SU-DHL-6 (cell line): ENCODE measurements around the gene CANX.

ENCODE experiments used
- H2AFZ ChIP-seq: fragments of 200-600 bp; sonication (generic); 2 replicates; pipeline ENCODE4 v1.6.1; 2014; ENCODE audit warnings: low read depth, mild to moderate bottlenecking, moderate library complexity, mixed read lengths, antibody characterized with exemption, low read length; ENCODE audit not compliant: severe bottlenecking
- H3F3A ChIP-seq: fragments of 200-600 bp; shearing (Covaris generic); 2 replicates; pipeline ENCODE4 v1.6.0; 2016; ENCODE audit warnings: antibody characterized with exemption, mild to moderate bottlenecking; ENCODE audit not compliant: insufficient read depth
- H3K27ac ChIP-seq: fragments of 200-600 bp; sonication (generic); 2 replicates; pipeline ENCODE4 v1.5.1; 2016; ENCODE audit warnings: low read depth, mild to moderate bottlenecking, low read length, moderate library complexity, mixed read lengths
- H3K27me3 ChIP-seq: fragments of 200-600 bp; sonication (generic), shearing (Covaris generic); 2 replicates; pipeline ENCODE4 v1.6.0; 2014; ENCODE audit warnings: mild to moderate bottlenecking, low read length
- H3K36me3 ChIP-seq: fragments of 200-600 bp; sonication (generic); 2 replicates; pipeline ENCODE4 v1.6.1; 2014; ENCODE audit warnings: mild to moderate bottlenecking, low read length, mixed read lengths
- H3K4me2 ChIP-seq: fragments of 300-600, 200-600 bp; shearing (Covaris generic), sonication (generic); 2 replicates; pipeline ENCODE4 v1.6.0; 2014; ENCODE audit warnings: low read length, low read depth, mild to moderate bottlenecking; ENCODE audit not compliant: poor library complexity, severe bottlenecking
- H3K4me3 ChIP-seq: fragments of 200-600 bp; sonication (generic); 2 replicates; pipeline ENCODE4 v1.5.1; 2014; ENCODE audit warnings: antibody characterized with exemption, low read length, mild to moderate bottlenecking, mixed read lengths; ENCODE audit not compliant: insufficient read depth, poor library complexity, severe bottlenecking
- H3K79me2 ChIP-seq: fragments of 200-600 bp; sonication (generic); 2 replicates; pipeline ENCODE4 v1.6.1; 2014; ENCODE audit warnings: mild to moderate bottlenecking, low read length, moderate library complexity; ENCODE audit not compliant: insufficient read depth
- H3K9ac ChIP-seq: fragments of 200-600 bp; sonication (generic); 2 replicates; pipeline ENCODE4 v1.7.0; 2014; ENCODE audit warnings: mild to moderate bottlenecking, low read length
- H3K9me2 ChIP-seq: fragments of 200-600 bp; sonication (generic); replicated peaks from 2 replicates; pipeline ENCODE4 v1.6.1; 2014; ENCODE audit warnings: low read length; ENCODE audit not compliant: insufficient read depth
- H3K9me3 ChIP-seq: fragments of 200-600 bp; sonication (generic); 2 replicates; pipeline ENCODE4 v1.6.1; 2014; ENCODE audit warnings: low read length, mixed read lengths; ENCODE audit not compliant: insufficient read depth
- H4K20me1 ChIP-seq: fragments of 200-600 bp; sonication (generic); 2 replicates; pipeline ENCODE4 v1.6.1; 2014; ENCODE audit warnings: low read depth, mild to moderate bottlenecking, antibody characterized with exemption, low read length, moderate library complexity, mixed read lengths
- CTCF ChIP-seq: fragments of 200-600 bp; sonication (generic); IDR thresholded peaks from one replicate; pipeline ENCODE4 v1.5.1; 2017; ENCODE audit warnings: antibody characterized with exemption, mild to moderate bottlenecking, low read length, moderate library complexity; ENCODE audit not compliant: insufficient read depth, poor library complexity, severe bottlenecking
- EZH2phosphoT487 ChIP-seq: fragments of 200-600 bp; sonication (generic), shearing (Covaris generic); conservative IDR thresholded peaks from 2 replicates; pipeline ENCODE4 v1.6.1; 2018; ENCODE audit warnings: mild to moderate bottlenecking, antibody characterized with exemption, low read length, moderate library complexity, mixed read lengths

CANX gene

GRCh38 chr5:179729303-179729702, 30.5 kb downstream of the CANX start:
- Histone ChIP-seq H2AFZ (no peak overlapping the region), H3K36me3 (peaks cover 50% of the 10 kb centered on the region), H3K27ac (no peak overlapping the region), H3K9me3 (no peaks in the 10 kb centered on the region), H3K4me2 (no peak overlapping the region), H3K79me2 (peaks cover 11% of the 10 kb centered on the region), H3K4me3 (no peak overlapping the region), H3K9ac (no peak overlapping the region), H3K27me3 (no peaks in the 10 kb centered on the region), H3F3A (peaks cover 59% of the 10 kb centered on the region), H4K20me1 (no peaks in the 10 kb centered on the region; the same call in 1 of the 2 replicates), H3K9me2 (no peaks in the 10 kb centered on the region)
- TF ChIP-seq EZH2phosphoT487 (no peak), CTCF (no peak)

GRCh38 chr5:179729727-179730126, 31.0 kb downstream of the CANX start:
- H3K27ac ChIP-seq = no peak overlapping the region; the same call in 1 of the 2 replicates
- no peaks in the 10 kb centered on the region for H3K27me3 ChIP-seq
- H4K20me1 ChIP-seq = no peaks in the 10 kb centered on the region; the same call in 1 of the 2 replicates

DNA sequence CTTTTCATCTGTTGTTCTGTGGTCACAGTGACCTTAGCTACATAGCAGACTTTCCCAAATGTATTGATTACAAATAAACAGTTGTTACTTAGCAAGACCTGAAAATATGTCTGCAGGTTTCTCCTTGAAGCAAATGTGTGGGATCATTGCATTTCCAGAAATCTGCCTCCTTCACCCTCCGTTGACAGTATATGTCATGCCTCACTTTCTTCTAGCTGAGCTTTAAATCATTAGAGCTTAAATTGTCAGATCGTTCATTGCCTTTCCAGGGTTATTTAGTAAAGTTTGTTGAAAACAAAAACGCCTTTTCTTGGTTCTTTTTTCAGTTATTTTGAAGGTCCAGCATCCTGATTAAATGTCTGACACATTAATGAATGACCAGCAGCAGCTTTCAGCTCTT, 31.6 kb downstream of the CANX start:
- H3K9ac ChIP-seq = no peak overlapping the region
- no peak overlapping the region for H3K4me2 ChIP-seq
- no peak overlapping the region for H3K4me3 ChIP-seq
- peaks cover 42% of the 10 kb centered on the region for H3K36me3 ChIP-seq
- H2AFZ ChIP-seq = no peak overlapping the region
- no peaks in the 10 kb centered on the region for H3K27me3 ChIP-seq
- H3F3A ChIP-seq = peaks cover 55% of the 10 kb centered on the region
- H4K20me1 ChIP-seq = no peaks in the 10 kb centered on the region; the same call in 1 of the 2 replicates
- H3K27ac ChIP-seq = peak overlapping the region; percentile 71; the same call in 1 of the 2 replicates
- TF ChIP-seq EZH2phosphoT487 (no peak), CTCF (no peak)
- H3K9me3 ChIP-seq = no peaks in the 10 kb centered on the region
- no peaks in the 10 kb centered on the region for H3K9me2 ChIP-seq
- H3K79me2 ChIP-seq = peaks cover 21% of the 10 kb centered on the region

More at GRCh38 chr5:179729727-179730126, 31.0 kb downstream of the CANX start:
- no peak overlapping the region for H3K4me2 ChIP-seq
- peaks cover 15% of the 10 kb centered on the region for H3K79me2 ChIP-seq
- peaks cover 46% of the 10 kb centered on the region for H3K36me3 ChIP-seq
- peaks cover 55% of the 10 kb centered on the region for H3F3A ChIP-seq
- H3K9me3 ChIP-seq = no peaks in the 10 kb centered on the region
- no peak overlapping the region for H2AFZ ChIP-seq
- no peaks in the 10 kb centered on the region for H3K9me2 ChIP-seq
- TF ChIP-seq CTCF = no peak
- no peak for TF ChIP-seq EZH2phosphoT487
- H3K9ac ChIP-seq = no peak overlapping the region
- no peak overlapping the region for H3K4me3 ChIP-seq
